HG02840 (cell line): ENCODE results near the gene FARP1.

Source experiments
- ATAC-seq: cut with Tn5 transposase; IDR thresholded peaks from one replicate; pipeline ENCODE4 v1.9.1; 2021; ENCODE audit warnings: mild to moderate bottlenecking, moderate library complexity, moderate number of reproducible peaks; ENCODE audit not compliant: unreplicated experiment, low FRiP score

FARP1 gene

GRCh38 chr13:98486412-98486811 is 343.5 kb downstream of the FARP1 start:
- ATAC-seq, result no peak

- ATAC-seq, result no peak
These were observed 344.1 kb downstream of the FARP1 start for GRCh38 chr13:98487016-98487415.

GRCh38 chr13:98487522-98487921 is 344.6 kb downstream of the FARP1 start:
- ATAC-seq, result no peak

- ATAC-seq, result peak; percentile 52
These were observed 345.8 kb downstream of the FARP1 start for GRCh38 chr13:98488736-98489135.

GRCh38 chr13:98489446-98490194 is 346.7 kb downstream of the FARP1 start:
- no peak for ATAC-seq

GRCh38 chr13:98490195-98490836 is 347.4 kb downstream of the FARP1 start:
- no peak for ATAC-seq

GRCh38 chr13:98490866-98491265 is 348.0 kb downstream of the FARP1 start:
- no peak for ATAC-seq

- ATAC-seq, result no peak
These were observed 349.6 kb downstream of the FARP1 start for GRCh38 chr13:98492335-98493041.

- no peak for ATAC-seq
These were observed 350.3 kb downstream of the FARP1 start for GRCh38 chr13:98493042-98493712.

- ATAC-seq, result no peak
These were observed 351.9 kb downstream of the FARP1 start for GRCh38 chr13:98494769-98495168.

GRCh38 chr13:98495627-98496478 is 353.0 kb downstream of the FARP1 start:
- no peak for ATAC-seq

- ATAC-seq, result no peak
These were observed 353.5 kb downstream of the FARP1 start for GRCh38 chr13:98496479-98496791.

- ATAC-seq, result no peak
These were observed 354.1 kb downstream of the FARP1 start for GRCh38 chr13:98496966-98497365.

GRCh38 chr13:98500963-98501421 is 358.1 kb downstream of the FARP1 start:
- peak; percentile 74 for ATAC-seq

GRCh38 chr13:98503175-98504028 is 360.5 kb downstream of the FARP1 start:
- no peak for ATAC-seq

GRCh38 chr13:98504029-98504351 is 361.1 kb downstream of the FARP1 start:
- no peak for ATAC-seq

- ATAC-seq, result no peak
These were observed 361.6 kb downstream of the FARP1 start for GRCh38 chr13:98504371-98504963.
